HL-60 (cell line): Measurements from ENCODE around the gene TAF1B.

Source experiments
- DNase-seq, 2 experiments: peaks; one replicate each; pipeline ENCODE4 v3.0.0-alpha.2; 2010 to 2020; ENCODE audit warnings: low read depth in 1 of 2, low spot score in 1 of 2
- H3K27ac ChIP-seq: fragments of 250-450 bp; sonication (Bioruptor Pico); replicated peaks from 2 replicates; pipeline ENCODE4 v1.5.1; 2020; ENCODE audit warnings: mild to moderate bottlenecking, moderate library complexity
- H3K27me3 ChIP-seq: fragments of 250-450 bp; sonication (Bioruptor Pico); 2 replicates; pipeline ENCODE4 v1.5.1; 2021; ENCODE audit warnings: mild to moderate bottlenecking, moderate library complexity; ENCODE audit not compliant: insufficient read depth, poor library complexity, severe bottlenecking
- H3K4me3 ChIP-seq: replicated peaks from 2 replicates; pipeline ENCODE4 v1.5.1; 2011; ENCODE audit warnings: mild to moderate bottlenecking, control low read depth, low read length; ENCODE audit not compliant: insufficient read depth
- CTCF ChIP-seq: IDR thresholded peaks from one replicate; pipeline ENCODE4 v1.5.1; 2011; ENCODE audit warnings: low read length, control low read depth, inconsistent platforms; ENCODE audit not compliant: insufficient read depth
- GABPA ChIP-seq: IDR thresholded peaks from 2 replicates; pipeline ENCODE4 v1.6.1; 2012; ENCODE audit warnings: low read depth
- POLR2AphosphoS5 ChIP-seq: IDR thresholded peaks from 2 replicates; pipeline ENCODE4 v1.6.1; 2012; ENCODE audit warnings: low read depth
- REST ChIP-seq: IDR thresholded peaks from 2 replicates; pipeline ENCODE4 v1.6.1; 2012; ENCODE audit warnings: low read depth; ENCODE audit not compliant: insufficient replicate concordance
- SPI1 ChIP-seq: IDR thresholded peaks from 2 replicates; pipeline ENCODE4 v1.6.1; 2012; ENCODE audit warnings: low read depth, mild to moderate bottlenecking, borderline replicate concordance

Gene TAF1B

GRCh38 chr2:9884436-9884835, 41.2 kb downstream of the TAF1B start:
- Histone ChIP-seq H3K27ac (no peak overlapping the region), H3K4me3 (no peak overlapping the region), H3K27me3 (no peaks in the 10 kb centered on the region)
- no peak for DNase-seq
- TF ChIP-seq SPI1 (no peak), GABPA (no peak), CTCF (no peak), POLR2AphosphoS5 (no peak), REST (no peak)

GRCh38 chr2:9885036-9885684, 41.9 kb downstream of the TAF1B start:
- H3K27me3 ChIP-seq, result no peaks in the 10 kb centered on the region
- TF ChIP-seq POLR2AphosphoS5 (no peak), CTCF (no peak), REST (no peak), GABPA (no peak), SPI1 (no peak)
- no peak for DNase-seq
- no peak overlapping the region for H3K27ac ChIP-seq
- H3K4me3 ChIP-seq, result no peak overlapping the region

GRCh38 chr2:9887513-9887912, 44.2 kb downstream of the TAF1B start:
- H3K4me3 ChIP-seq, result no peak overlapping the region
- H3K27me3 ChIP-seq, result no peaks in the 10 kb centered on the region
- TF ChIP-seq SPI1, result no peak
- no peak for TF ChIP-seq POLR2AphosphoS5
- no peak for TF ChIP-seq REST
- no peak for TF ChIP-seq CTCF
- TF ChIP-seq GABPA, result no peak
- no peak for DNase-seq
- no peak overlapping the region for H3K27ac ChIP-seq
